CD14-positive monocyte (primary cell): ENCODE measurements around the gene IFITM10. TPM values are rescaled to one million over a fixed set of nuclear protein-coding genes. Genes with fewer than 3 reads are reported as not detected.

ENCODE experiments used
- DNase-seq, 3 donors: peaks; one replicate each; pipeline ENCODE4 v3.0.0-alpha.2; 2011 to 2022
- H2AFZ ChIP-seq: 2 replicates; pipeline ENCODE4 v1.6.0; 2012; ENCODE audit warnings: mild to moderate bottlenecking, low read depth, low read length, inconsistent platforms; ENCODE audit not compliant: insufficient read depth, poor library complexity, severe bottlenecking
- H3K27ac ChIP-seq, 2 donors: 1 replicate in 1 of 2; 2 replicates in 1 of 2; pipeline ENCODE4 v1.5.1; 2012 to 2013; ENCODE audit warnings: low read length in 2 of 2, control low read depth in 1 of 2, inconsistent platforms in 1 of 2, low read depth in 1 of 2, mild to moderate bottlenecking in 1 of 2
- H3K27me3 ChIP-seq, 2 donors: one replicate each; pipeline versions ENCODE4 v1.6.0 to v1.6.1; 2011 to 2013; ENCODE audit warnings: low read length in 2 of 2; ENCODE audit not compliant: control insufficient read depth in 2 of 2, insufficient read depth in 2 of 2
- H3K36me3 ChIP-seq, 2 donors: replicated peaks in 1 of 2; 1 replicate in 1 of 2; 2 replicates in 1 of 2; pipeline versions ENCODE4 v1.5.1 to v1.6.1; 2012 to 2013; ENCODE audit warnings: low read length in 2 of 2, control low read depth in 1 of 2, inconsistent platforms in 1 of 2, mild to moderate bottlenecking in 1 of 2; ENCODE audit not compliant: insufficient read depth in 2 of 2, control insufficient read depth in 1 of 2
- H3K4me1 ChIP-seq, 2 donors: 1 replicate in 1 of 2; 2 replicates in 1 of 2; pipeline versions ENCODE4 v1.5.1 to v1.6.1; 2012 to 2013; ENCODE audit warnings: low read length in 2 of 2, control low read depth in 1 of 2, inconsistent platforms in 1 of 2, mild to moderate bottlenecking in 1 of 2, moderate library complexity in 1 of 2; ENCODE audit not compliant: insufficient read depth in 2 of 2, control insufficient read depth in 1 of 2
- H3K4me2 ChIP-seq: replicated peaks from 2 replicates; pipeline ENCODE3; 2012; ENCODE audit warnings: low read length, moderate library complexity, mild to moderate bottlenecking; ENCODE audit not compliant: poor library complexity, severe bottlenecking; ENCODE audit errors: extremely low read depth
- H3K4me3 ChIP-seq, 3 experiments: fragments of 200-600 bp in 1 of 3; sonication (generic) in 1 of 3; replicated peaks in 1 of 3; 1 replicate in 2 of 3; 2 replicates in 1 of 3; pipeline ENCODE4 v1.5.1; 2011 to 2013; ENCODE audit warnings: low read length in 3 of 3, mild to moderate bottlenecking in 3 of 3, control low read depth in 2 of 3, low read depth in 2 of 3, inconsistent platforms in 1 of 3, moderate library complexity in 1 of 3
- H3K79me2 ChIP-seq: 2 replicates; pipeline ENCODE4 v1.6.0; 2012; ENCODE audit warnings: mild to moderate bottlenecking, control low read depth, inconsistent platforms, low read length, moderate library complexity; ENCODE audit not compliant: insufficient read depth
- H3K9ac ChIP-seq: 2 replicates; pipeline ENCODE4 v1.6.0; 2017; ENCODE audit warnings: low read length, mild to moderate bottlenecking; ENCODE audit not compliant: insufficient read depth, poor library complexity, severe bottlenecking
- H3K9me3 ChIP-seq, 2 donors: replicated peaks in 1 of 2; 1 replicate in 1 of 2; 2 replicates in 1 of 2; pipeline versions ENCODE4 v1.5.1 to v1.6.1; 2012 to 2013; ENCODE audit warnings: low read length in 2 of 2, control low read depth in 1 of 2; ENCODE audit not compliant: control insufficient read depth in 1 of 2, insufficient read depth in 1 of 2
- H4K20me1 ChIP-seq: 2 replicates; pipeline ENCODE4 v1.6.0; 2012; ENCODE audit warnings: mild to moderate bottlenecking, low read length, control low read depth, moderate library complexity; ENCODE audit not compliant: insufficient read depth
- H3K27ac Mint-ChIP-seq, 7 donors: one replicate each; pipeline ENCODE4 v1.8.0; 2020; ENCODE audit warnings: mild to moderate bottlenecking in 7 of 7, mixed read lengths in 7 of 7, moderate library complexity in 6 of 7, inconsistent platforms in 2 of 7
- H3K27me3 Mint-ChIP-seq, 3 donors: one replicate each; pipeline ENCODE4 v1.8.0; 2021 to 2022; ENCODE audit warnings: low read depth in 3 of 3, mild to moderate bottlenecking in 3 of 3, mixed read lengths in 3 of 3, moderate library complexity in 3 of 3, inconsistent platforms in 1 of 3
- H3K36me3 Mint-ChIP-seq, 2 donors: one replicate each; pipeline ENCODE4 v1.8.0; 2020; ENCODE audit warnings: mixed read lengths in 2 of 2, inconsistent platforms in 1 of 2, mild to moderate bottlenecking in 1 of 2
- H3K4me1 Mint-ChIP-seq: one replicate; pipeline ENCODE4 v1.8.0; 2020; ENCODE audit warnings: mild to moderate bottlenecking, mixed read lengths
- H3K4me3 Mint-ChIP-seq, 2 donors: one replicate each; pipeline ENCODE4 v1.8.0; 2020; ENCODE audit warnings: mild to moderate bottlenecking in 2 of 2, mixed read lengths in 2 of 2, moderate library complexity in 1 of 2
- H3K9me3 Mint-ChIP-seq, 7 donors: one replicate each; pipeline ENCODE4 v1.8.0; 2020 to 2022; ENCODE audit warnings: mixed read lengths in 7 of 7, mild to moderate bottlenecking in 6 of 7, moderate library complexity in 6 of 7, inconsistent platforms in 2 of 7
- WGBS: methylation state at CpG from one replicate; pipeline ENCODE4 v1.1.5; 2013; ENCODE audit warnings: missing lambda C conversion rate; ENCODE audit not compliant: insufficient coverage; 5-methylcytosine and 5-hydroxymethylcytosine counted together
- intact Hi-C, 2 donors: fragments of 100-400 bp; cut with micrococcal nuclease; formaldehyde crosslinking; loops; one replicate each; pipeline versions ENCODE4 v1.15.0 to v1.15.1; 2023
- polyA plus RNA-seq, 3 donors: library from polyadenylated mRNA; depleted of rRNA in 1 of 3; unstranded in 2 of 3; stranded (reverse) in 1 of 3; fragments of 300-500 nt in 2 of 3; fragments of >200 nt in 1 of 3; fragmentation: Illumina TruSeq in 2 of 3; gene quantifications; 1 replicate in 2 of 3; 2 replicates in 1 of 3; pipeline ENCODE4 v1.2.3, GENCODE V29; 2012 to 2021
- TF ChIP-seq, protein P1 (sequence below): fragments of 200-600 bp; IDR thresholded peaks from one replicate; pipeline ENCODE4 v1.8.0; 2022; ENCODE audit warnings: antibody characterized with exemption, mild to moderate bottlenecking

Gene IFITM10
- polyA plus RNA-seq, 3 donors, result 2.4 TPM; not detected in 2

DNA sequence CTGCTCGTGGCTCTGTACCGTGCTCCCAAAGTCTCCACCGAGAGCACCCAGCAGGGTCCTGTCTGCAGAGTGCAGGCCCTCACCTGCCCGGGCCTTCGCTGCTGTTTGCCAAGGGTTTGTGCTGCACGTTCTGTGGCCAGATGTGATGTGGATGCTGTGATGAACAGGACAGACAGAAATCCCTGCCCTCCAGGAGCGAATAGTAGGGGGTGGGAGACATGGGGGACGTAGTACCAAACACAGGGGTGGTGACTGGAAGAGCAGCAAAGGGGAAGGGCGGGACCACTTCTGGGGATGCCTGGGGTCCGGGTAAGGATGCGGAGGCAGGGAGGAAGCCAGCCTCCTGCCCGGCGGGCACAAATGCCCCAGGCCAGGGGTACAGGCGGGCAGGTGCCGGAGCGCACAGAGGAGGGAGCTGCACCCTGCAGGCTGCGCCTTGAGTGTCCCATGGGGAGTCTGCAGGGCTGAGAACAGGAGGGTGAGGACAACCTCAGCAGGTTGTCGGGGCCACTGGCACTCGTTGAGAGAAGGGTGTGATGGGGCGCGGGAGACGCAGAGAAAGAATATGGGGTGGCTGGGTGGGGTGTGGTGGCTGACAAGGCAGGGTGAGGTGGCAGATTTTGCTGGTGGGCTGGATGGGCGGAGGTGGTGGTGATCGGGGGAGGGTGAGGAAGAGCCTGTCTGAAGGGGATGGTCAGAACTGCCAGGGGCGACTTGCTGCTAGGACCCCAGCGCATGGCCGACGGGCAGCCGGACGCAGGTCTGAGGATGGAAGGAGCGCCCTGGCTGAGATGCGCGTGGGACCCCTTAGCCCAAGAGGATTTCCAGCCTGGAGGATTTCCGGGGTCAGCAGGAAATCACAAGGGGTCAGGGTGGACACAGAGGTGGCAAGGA, 29.7 kb upstream of the IFITM10 start:
- Histone ChIP-seq H3K4me1 (peaks cover 80 to 87% of the 10 kb centered on the region in 2 donors), H3K27me3 (no peaks in the 10 kb centered on the region), H3K79me2 (no peaks in the 10 kb centered on the region), H3K9ac (peak overlapping the region; percentile 79), H3K4me3 (no peak overlapping the region), H3K4me2 (peak overlapping the region; percentile 1), H3K9me3 (no peaks in the 10 kb centered on the region), H4K20me1 (no peaks in the 10 kb centered on the region), H2AFZ (no peak overlapping the region), H3K36me3 (no peaks in the 10 kb centered on the region), H3K27ac (peak overlapping the region; percentile 96 to 99)
- peak overlapping the region in 1 of 2 donors; percentile 35 for H3K4me3 Mint-ChIP-seq
- peak overlapping the region; percentile 40 to 100 (median 98) for H3K27ac Mint-ChIP-seq
- H3K27me3 Mint-ChIP-seq, result peaks cover 2 to 11% (median 4%) of the 10 kb centered on the region in 3 donors
- 90% methylated on average over 29 of the region's 34 CpGs for WGBS
- H3K9me3 Mint-ChIP-seq, result peaks cover 0 to 3% (median 2%) of the 10 kb centered on the region in 7 donors
- peaks cover 2 to 10% of the 10 kb centered on the region in 2 donors for H3K36me3 Mint-ChIP-seq
- no peak for DNase-seq
- TF ChIP-seq, protein P1, sequence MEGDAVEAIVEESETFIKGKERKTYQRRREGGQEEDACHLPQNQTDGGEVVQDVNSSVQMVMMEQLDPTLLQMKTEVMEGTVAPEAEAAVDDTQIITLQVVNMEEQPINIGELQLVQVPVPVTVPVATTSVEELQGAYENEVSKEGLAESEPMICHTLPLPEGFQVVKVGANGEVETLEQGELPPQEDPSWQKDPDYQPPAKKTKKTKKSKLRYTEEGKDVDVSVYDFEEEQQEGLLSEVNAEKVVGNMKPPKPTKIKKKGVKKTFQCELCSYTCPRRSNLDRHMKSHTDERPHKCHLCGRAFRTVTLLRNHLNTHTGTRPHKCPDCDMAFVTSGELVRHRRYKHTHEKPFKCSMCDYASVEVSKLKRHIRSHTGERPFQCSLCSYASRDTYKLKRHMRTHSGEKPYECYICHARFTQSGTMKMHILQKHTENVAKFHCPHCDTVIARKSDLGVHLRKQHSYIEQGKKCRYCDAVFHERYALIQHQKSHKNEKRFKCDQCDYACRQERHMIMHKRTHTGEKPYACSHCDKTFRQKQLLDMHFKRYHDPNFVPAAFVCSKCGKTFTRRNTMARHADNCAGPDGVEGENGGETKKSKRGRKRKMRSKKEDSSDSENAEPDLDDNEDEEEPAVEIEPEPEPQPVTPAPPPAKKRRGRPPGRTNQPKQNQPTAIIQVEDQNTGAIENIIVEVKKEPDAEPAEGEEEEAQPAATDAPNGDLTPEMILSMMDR, result no peak
- intact Hi-C loops, result loop anchor here in 1 of 2 donors (5.0 kb wide), 1 partner anchor 72 kb away; the partner anchor contains the start of gene LSP1
- peaks cover 88% of the 10 kb centered on the region for H3K4me1 Mint-ChIP-seq

DNA sequence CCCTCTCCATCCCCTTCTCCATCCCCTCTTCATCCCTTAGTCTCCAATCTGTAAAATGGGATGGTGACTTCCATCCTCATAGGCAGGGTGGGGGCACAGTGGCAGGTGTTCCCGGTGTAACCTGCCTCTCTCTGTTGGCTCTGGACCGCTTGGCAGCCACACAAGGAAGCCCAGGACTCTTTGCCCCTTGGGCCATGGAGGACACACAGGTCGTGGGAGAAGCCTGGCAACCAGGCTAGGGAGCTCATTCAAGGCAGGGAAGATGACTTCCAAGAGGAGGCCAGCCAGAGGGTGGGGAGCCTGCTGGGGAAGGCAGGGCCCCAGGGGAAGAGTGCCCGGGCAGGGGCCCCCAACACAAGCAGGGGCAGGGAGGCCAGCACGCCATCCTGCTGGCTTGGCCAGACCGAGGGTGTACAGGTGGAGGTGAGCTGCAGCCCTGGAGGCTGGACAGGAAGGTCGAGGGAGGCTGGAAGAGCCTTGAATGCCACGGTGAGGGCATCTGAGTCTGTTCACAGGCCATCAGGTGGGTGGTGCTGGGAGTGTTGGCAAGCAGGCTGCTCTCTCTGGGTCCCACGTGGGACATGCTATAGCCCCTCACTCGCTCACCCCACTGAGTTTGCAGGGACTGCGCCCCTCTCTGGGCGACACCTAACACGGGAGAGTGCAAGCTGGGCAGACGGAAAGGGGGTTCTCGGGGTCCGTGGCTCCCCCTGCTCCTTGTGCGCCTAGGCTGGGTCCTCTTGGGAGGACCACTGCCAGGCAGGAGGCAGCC, 28.8 kb upstream of the IFITM10 start:
- Histone ChIP-seq H3K27ac (peak overlapping the region in 1 of 2 donors; percentile 92), H3K4me1 (peaks cover 84 to 88% of the 10 kb centered on the region in 2 donors), H3K4me2 (no peak overlapping the region), H3K9ac (no peak overlapping the region), H4K20me1 (no peaks in the 10 kb centered on the region), H3K27me3 (no peaks in the 10 kb centered on the region), H3K4me3 (no peak overlapping the region), H2AFZ (no peak overlapping the region), H3K36me3 (no peaks in the 10 kb centered on the region), H3K79me2 (no peaks in the 10 kb centered on the region), H3K9me3 (no peaks in the 10 kb centered on the region)
- peaks cover 86% of the 10 kb centered on the region for H3K4me1 Mint-ChIP-seq
- intact Hi-C loops, result no loop called here
- peak overlapping the region in 5 of 7 donors; percentile 58 to 98 (median 96) for H3K27ac Mint-ChIP-seq
- H3K36me3 Mint-ChIP-seq, result peaks cover 2 to 9% of the 10 kb centered on the region in 2 donors
- DNase-seq, result no peak
- H3K4me3 Mint-ChIP-seq, result no peak overlapping the region
- TF ChIP-seq, protein P1, result no peak
- H3K27me3 Mint-ChIP-seq, result peaks cover 1 to 9% (median 2%) of the 10 kb centered on the region in 3 donors
- WGBS, result 88% methylated on average over 17 of the region's 17 CpGs
- peaks cover 0 to 4% (median 2%) of the 10 kb centered on the region in 7 donors for H3K9me3 Mint-ChIP-seq
